Activated T-helper 2 cell treated with anti-CD3 and anti-CD28 coated beads, Interferon-gamma antibody, Interleukin-2, Interleukin-4, amounts not matched to agents 10 μg/mL and 5 μg/mL and 100 μg/mL, durations not matched to agents 14 hours and 24 hours and 36 hours (primary cell): ENCODE data around the gene CHST2. TPM values are rescaled to one million over a fixed set of nuclear protein-coding genes. Genes with fewer than 3 reads are reported as not detected.
"Not testable (repeated sequence)": the region's sequence is repeated elsewhere in the genome, so short reads cannot be mapped to it uniquely, and the experiment has no call there.

ENCODE experiments used
- DNase-seq: peaks from one replicate; pipeline ENCODE4 v3.0.0; 2021; ENCODE audit warnings: low spot score
- H3K27ac Mint-ChIP-seq: one replicate; pipeline ENCODE4 v1.8.0; 2021; ENCODE audit warnings: mixed read lengths
- H3K27me3 Mint-ChIP-seq: one replicate; pipeline ENCODE4 v1.8.0; 2021; ENCODE audit warnings: low read depth, mixed read lengths
- H3K36me3 Mint-ChIP-seq: one replicate; pipeline ENCODE4 v1.8.0; 2021; ENCODE audit warnings: low read depth, mixed read lengths
- H3K4me1 Mint-ChIP-seq: one replicate; pipeline ENCODE4 v1.8.0; 2021; ENCODE audit warnings: low read depth, mixed read lengths
- H3K4me3 Mint-ChIP-seq: one replicate; pipeline ENCODE4 v1.8.0; 2021; ENCODE audit warnings: low read depth, mild to moderate bottlenecking, moderate library complexity, mixed read lengths
- H3K9me3 Mint-ChIP-seq: one replicate; pipeline ENCODE4 v1.8.0; 2021; ENCODE audit warnings: mixed read lengths
- intact Hi-C: fragments of 100-400 bp; cut with micrococcal nuclease; formaldehyde crosslinking; loops from one replicate; pipeline ENCODE4 v1.15.1; 2023
- total RNA-seq: library from RNA; stranded (reverse); gene quantifications from 2 replicates; pipeline ENCODE4 v1.2.3, GENCODE V29; 2022

CHST2 gene
- total RNA-seq, 1 donor from 2014 or later: 7.7 TPM

GRCh38 chr3:143146486-143147274 is 27.1 kb downstream of the CHST2 start:
- H3K27me3 Mint-ChIP-seq: no peaks in the 10 kb centered on the region
- DNase-seq: no peak
- peaks cover 3% of the 10 kb centered on the region for H3K4me1 Mint-ChIP-seq
- H3K4me3 Mint-ChIP-seq: no peak overlapping the region
- no peak overlapping the region for H3K27ac Mint-ChIP-seq
- intact Hi-C loops: no loop called here
- H3K9me3 Mint-ChIP-seq: no peaks in the 10 kb centered on the region
- no peaks in the 10 kb centered on the region for H3K36me3 Mint-ChIP-seq

GRCh38 chr3:143147707-143148106 is 28.1 kb downstream of the CHST2 start:
- DNase-seq: no peak
- intact Hi-C loops: no loop called here
- no peaks in the 10 kb centered on the region for H3K9me3 Mint-ChIP-seq
- H3K27ac Mint-ChIP-seq: no peak overlapping the region
- H3K4me3 Mint-ChIP-seq: no peak overlapping the region
- peaks cover 10% of the 10 kb centered on the region for H3K4me1 Mint-ChIP-seq
- H3K27me3 Mint-ChIP-seq: no peaks in the 10 kb centered on the region
- no peaks in the 10 kb centered on the region for H3K36me3 Mint-ChIP-seq

GRCh38 chr3:143150071-143150470 is 30.5 kb downstream of the CHST2 start:
- H3K27me3 Mint-ChIP-seq: no peaks in the 10 kb centered on the region
- intact Hi-C loops: no loop called here
- no peak overlapping the region for H3K4me3 Mint-ChIP-seq
- H3K27ac Mint-ChIP-seq: no peak overlapping the region
- H3K4me1 Mint-ChIP-seq: peaks cover 10% of the 10 kb centered on the region
- H3K36me3 Mint-ChIP-seq: no peaks in the 10 kb centered on the region
- DNase-seq: no peak
- H3K9me3 Mint-ChIP-seq: no peaks in the 10 kb centered on the region

GRCh38 chr3:143151004-143151731 is 31.6 kb downstream of the CHST2 start:
- Mint-ChIP-seq H3K27me3 (no peaks in the 10 kb centered on the region), H3K4me3 (no peak overlapping the region), H3K27ac (no peak overlapping the region), H3K36me3 (no peaks in the 10 kb centered on the region), H3K9me3 (no peaks in the 10 kb centered on the region), H3K4me1 (peaks cover 10% of the 10 kb centered on the region)
- intact Hi-C loops: no loop called here
- no peak for DNase-seq

GRCh38 chr3:143152043-143152442 is 32.5 kb downstream of the CHST2 start:
- H3K27ac Mint-ChIP-seq: no peak overlapping the region

GRCh38 chr3:143155756-143156155 is 36.2 kb downstream of the CHST2 start:
- H3K27me3 Mint-ChIP-seq: no peaks in the 10 kb centered on the region
- no peak overlapping the region for H3K4me3 Mint-ChIP-seq
- H3K4me1 Mint-ChIP-seq: peaks cover 33% of the 10 kb centered on the region
- intact Hi-C loops: no loop called here
- no peak overlapping the region for H3K27ac Mint-ChIP-seq
- no peak for DNase-seq
- no peaks in the 10 kb centered on the region for H3K9me3 Mint-ChIP-seq
- H3K36me3 Mint-ChIP-seq: no peaks in the 10 kb centered on the region

More at GRCh38 chr3:143152043-143152442, 32.5 kb downstream of the CHST2 start:
- Mint-ChIP-seq H3K27me3 (no peaks in the 10 kb centered on the region), H3K4me1 (peaks cover 15% of the 10 kb centered on the region), H3K4me3 (no peak overlapping the region), H3K9me3 (no peaks in the 10 kb centered on the region), H3K36me3 (no peaks in the 10 kb centered on the region)
- DNase-seq: no peak
- intact Hi-C loops: no loop called here

GRCh38 chr3:143158014-143158988 is 38.7 kb downstream of the CHST2 start:
- Mint-ChIP-seq H3K4me3 (no peak overlapping the region), H3K4me1 (peaks cover 37% of the 10 kb centered on the region), H3K27ac (peak overlapping the region; percentile 73), H3K27me3 (no peaks in the 10 kb centered on the region), H3K36me3 (no peaks in the 10 kb centered on the region), H3K9me3 (no peaks in the 10 kb centered on the region)
- intact Hi-C loops: no loop called here
- DNase-seq: no peak

- no peak for DNase-seq
- Mint-ChIP-seq H3K9me3 (no peaks in the 10 kb centered on the region), H3K27ac (no peak overlapping the region), H3K4me1 (peaks cover 58% of the 10 kb centered on the region), H3K27me3 (no peaks in the 10 kb centered on the region), H3K4me3 (no peak overlapping the region), H3K36me3 (no peaks in the 10 kb centered on the region)
- intact Hi-C loops: no loop called here
Observed at GRCh38 chr3:143160437-143160836, 40.9 kb downstream of the CHST2 start.

GRCh38 chr3:143163562-143164100 is 44.1 kb downstream of the CHST2 start:
- DNase-seq: no peak
- peaks cover 61% of the 10 kb centered on the region for H3K4me1 Mint-ChIP-seq
- no peaks in the 10 kb centered on the region for H3K9me3 Mint-ChIP-seq
- intact Hi-C loops: loop anchor here (2.0 kb wide), 1 partner anchor 807 kb away; the partner anchor contains the start of gene DIPK2A
- H3K27me3 Mint-ChIP-seq: no peaks in the 10 kb centered on the region
- H3K27ac Mint-ChIP-seq: peak overlapping the region; percentile 90
- no peaks in the 10 kb centered on the region for H3K36me3 Mint-ChIP-seq
- H3K4me3 Mint-ChIP-seq: no peak overlapping the region

GRCh38 chr3:143165211-143165610 is 45.6 kb downstream of the CHST2 start:
- DNase-seq: no peak
- peak overlapping the region; percentile 59 for H3K4me3 Mint-ChIP-seq
- H3K9me3 Mint-ChIP-seq: no peaks in the 10 kb centered on the region
- peaks cover 5% of the 10 kb centered on the region for H3K36me3 Mint-ChIP-seq
- peaks cover 70% of the 10 kb centered on the region for H3K4me1 Mint-ChIP-seq
- H3K27ac Mint-ChIP-seq: peak overlapping the region; percentile 90
- intact Hi-C loops: loop anchor here (1.0 to 5.0 kb wide), 8 partner anchors 42 to 806 kb away; partner anchors contain the start of genes DIPK2A and U2SURP
- H3K27me3 Mint-ChIP-seq: no peaks in the 10 kb centered on the region

- peak; percentile 19 for DNase-seq
- H3K9me3 Mint-ChIP-seq, H3K27me3 Mint-ChIP-seq, H3K36me3 Mint-ChIP-seq, H3K4me3 Mint-ChIP-seq: not testable (repeated sequence)
- intact Hi-C loops: loop anchor here (1.0 to 5.0 kb wide), 8 partner anchors 42 to 805 kb away; partner anchors contain the start of genes DIPK2A and U2SURP
- H3K27ac Mint-ChIP-seq: peak overlapping the region; percentile 90
- H3K4me1 Mint-ChIP-seq: peaks cover 74% of the 10 kb centered on the region
Observed at GRCh38 chr3:143165612-143166285, 46.2 kb downstream of the CHST2 start.
